HG03558 (cell line): ENCODE results near the gene RASAL3.
"Not testable (repeated sequence)": the region's sequence is repeated elsewhere in the genome, so short reads cannot be mapped to it uniquely, and the experiment has no call there.

Experiments
- ATAC-seq: cut with Tn5 transposase; IDR thresholded peaks from one replicate; pipeline ENCODE4 v1.9.1; 2021; ENCODE audit warnings: moderate number of reproducible peaks; ENCODE audit not compliant: unreplicated experiment; ENCODE audit errors: extremely low read depth

The RASAL3 gene

GRCh38 chr19:15475169-15475568 lies 10.8 kb upstream of the RASAL3 start:
- no peak for ATAC-seq

GRCh38 chr19:15473821-15474220 lies 9.5 kb upstream of the RASAL3 start:
- ATAC-seq, result not testable (repeated sequence)

GRCh38 chr19:15471639-15472101 lies 7.3 kb upstream of the RASAL3 start:
- ATAC-seq, result no peak

GRCh38 chr19:15469513-15470297 lies 5.4 kb upstream of the RASAL3 start:
- ATAC-seq, result no peak

- no peak for ATAC-seq
Observed at GRCh38 chr19:15468675-15469512, 4.5 kb upstream of the RASAL3 start.

DNA sequence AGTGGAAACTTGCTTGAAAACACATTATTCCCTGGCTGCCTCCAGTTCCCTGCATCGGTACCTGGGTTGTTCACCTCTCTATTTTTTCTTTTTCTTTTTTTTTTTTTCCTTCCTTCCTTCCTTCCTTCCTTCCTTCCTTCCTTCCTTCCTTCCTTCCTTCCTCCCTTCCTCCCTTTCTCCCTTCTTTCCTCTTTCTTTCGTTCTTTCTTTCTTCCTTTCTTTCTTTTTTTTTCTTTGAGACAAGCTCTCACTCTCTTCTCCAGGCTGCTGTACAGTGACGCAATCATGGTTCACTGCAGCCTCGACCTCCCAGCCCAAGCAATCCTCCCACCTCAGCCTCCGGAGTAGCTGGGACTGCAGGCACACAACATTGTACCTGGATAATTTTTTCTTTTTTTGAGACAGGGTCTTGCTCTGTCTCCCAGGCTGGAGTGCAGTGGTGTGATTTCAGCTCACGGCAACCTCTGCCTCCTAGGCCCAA lies 3.4 kb upstream of the RASAL3 start:
- ATAC-seq, result no peak

- peak; percentile 33 for ATAC-seq
Observed at GRCh38 chr19:15466851-15467733, 2.7 kb upstream of the RASAL3 start.

DNA sequence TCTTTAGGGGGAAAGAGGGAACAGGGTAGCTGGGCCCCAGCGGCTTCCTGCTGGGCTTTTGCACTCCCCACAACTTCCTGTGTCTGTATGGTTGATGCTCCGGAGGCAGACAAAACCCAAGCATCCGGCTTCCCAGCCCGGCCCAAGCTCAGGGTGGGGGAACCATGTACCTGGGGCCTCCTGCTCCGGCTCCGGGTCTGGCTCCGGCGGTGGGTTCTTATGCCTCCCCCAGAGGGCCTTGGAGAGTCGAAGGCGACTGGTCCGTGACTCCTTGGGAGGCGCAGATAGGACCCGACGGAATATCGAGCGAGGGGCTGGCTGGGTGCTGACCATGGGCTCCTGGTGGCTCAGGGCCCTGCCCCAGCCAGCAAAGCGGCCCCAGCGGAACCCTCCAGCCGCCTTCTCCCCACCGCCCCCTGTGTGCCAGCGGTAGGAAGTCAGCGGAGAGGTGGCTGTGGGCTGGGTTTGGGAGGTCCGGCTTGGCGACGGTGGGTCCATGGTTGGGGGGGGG lies 428 bp downstream of the RASAL3 start:
- no peak for ATAC-seq

- no peak for ATAC-seq
Observed at GRCh38 chr19:15461694-15462093, 2.6 kb downstream of the RASAL3 start.

DNA sequence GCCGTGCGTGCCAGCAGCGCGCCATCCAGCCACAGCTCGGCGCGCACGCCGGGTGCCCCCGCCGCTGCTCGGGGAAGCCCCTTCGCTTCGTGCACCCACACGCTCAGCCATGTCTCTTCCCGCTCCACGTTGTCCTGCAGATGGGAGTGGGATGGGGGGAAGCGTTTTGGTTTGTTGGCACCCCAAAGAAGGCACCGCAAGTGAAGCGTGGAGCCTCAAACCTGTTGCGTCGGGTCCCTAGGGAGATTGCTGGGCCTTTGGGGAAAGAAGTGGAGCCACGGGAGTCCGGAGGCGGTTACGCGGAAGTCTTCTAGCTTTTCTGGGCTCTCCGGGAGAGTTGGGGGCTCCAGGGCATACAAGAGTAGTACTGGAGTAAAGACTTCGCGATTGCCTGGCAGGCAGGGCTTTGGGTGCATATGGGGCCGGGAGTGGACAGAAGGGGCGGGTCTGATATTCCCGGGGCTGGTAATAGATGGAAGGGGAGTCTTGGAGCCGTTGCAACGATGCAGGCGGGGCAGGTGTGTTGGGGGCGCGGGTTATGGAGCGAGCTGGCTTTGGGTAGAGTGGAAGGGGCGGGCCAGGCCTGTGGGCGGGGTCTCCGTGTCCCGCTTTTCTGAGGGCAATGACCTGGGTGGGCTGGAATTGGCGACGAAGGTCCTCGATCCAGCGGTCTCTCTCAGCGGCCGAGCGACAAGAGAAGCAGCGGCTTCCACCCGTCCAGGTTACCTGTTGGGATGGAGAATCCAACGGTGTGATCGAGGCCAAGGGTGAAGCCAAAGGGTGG lies 6.5 kb downstream of the RASAL3 start:
- ATAC-seq, result no peak

DNA sequence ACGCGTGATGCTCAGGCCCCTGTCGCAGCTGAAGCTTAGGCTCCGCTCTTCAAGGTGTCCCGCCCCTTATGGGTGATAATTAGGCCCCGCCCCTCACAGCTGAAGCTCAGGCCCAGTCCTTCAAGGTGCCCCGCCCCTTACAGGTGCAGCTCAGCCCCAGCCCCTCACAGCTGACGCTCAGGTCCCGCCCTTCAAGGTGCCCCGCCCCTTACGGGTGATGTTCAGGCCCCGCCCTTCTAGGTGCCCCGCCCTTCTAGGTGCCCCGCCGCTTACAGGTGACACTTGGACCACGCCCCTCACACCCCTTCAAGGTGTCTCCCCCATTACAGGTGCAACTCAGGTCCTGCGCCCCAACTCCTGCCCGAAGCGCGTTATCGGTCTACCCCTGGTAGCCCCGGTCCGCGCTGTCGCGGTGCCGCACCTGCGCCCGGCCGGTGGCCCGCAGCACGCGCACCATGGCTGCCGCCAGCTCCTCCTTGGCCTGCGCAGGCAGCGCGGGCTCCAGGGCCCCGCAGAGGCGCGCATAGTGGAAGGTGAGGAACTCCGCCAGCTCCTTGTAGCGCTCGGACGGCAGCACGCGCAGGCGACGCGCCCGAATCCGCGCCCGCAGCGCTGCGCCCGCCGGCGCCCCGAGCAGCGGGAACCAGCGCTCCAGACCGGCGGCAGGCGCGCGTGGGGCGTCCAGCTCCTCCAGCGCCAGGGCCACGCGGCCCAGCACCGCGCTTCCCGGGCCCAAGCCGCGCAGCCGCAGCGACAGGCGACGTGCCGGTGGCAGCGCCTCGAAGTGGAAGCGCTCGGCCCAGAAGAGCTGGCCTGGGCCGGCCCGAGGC lies 7.3 kb downstream of the RASAL3 start:
- ATAC-seq, result no peak

DNA sequence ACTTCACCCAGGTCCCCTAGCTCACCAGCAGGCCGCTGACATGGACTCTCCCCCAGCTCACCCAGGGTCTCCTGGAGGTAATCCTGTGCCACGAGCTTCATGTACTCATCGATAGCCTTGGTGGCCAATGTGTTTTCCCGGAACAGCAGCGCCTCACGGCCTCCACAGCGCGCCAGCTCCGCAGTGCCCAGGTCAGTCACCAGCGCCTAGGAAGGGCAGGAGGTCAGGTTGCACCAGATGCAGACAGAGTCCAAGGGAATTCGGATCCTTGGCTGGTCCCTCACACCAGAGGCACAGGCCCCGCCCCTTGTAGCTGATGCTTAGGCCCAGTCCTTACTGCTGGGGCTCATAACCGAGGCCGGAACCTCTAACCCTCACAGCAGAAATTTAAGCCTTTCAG lies 7.9 kb downstream of the RASAL3 start:
- ATAC-seq, result no peak

DNA sequence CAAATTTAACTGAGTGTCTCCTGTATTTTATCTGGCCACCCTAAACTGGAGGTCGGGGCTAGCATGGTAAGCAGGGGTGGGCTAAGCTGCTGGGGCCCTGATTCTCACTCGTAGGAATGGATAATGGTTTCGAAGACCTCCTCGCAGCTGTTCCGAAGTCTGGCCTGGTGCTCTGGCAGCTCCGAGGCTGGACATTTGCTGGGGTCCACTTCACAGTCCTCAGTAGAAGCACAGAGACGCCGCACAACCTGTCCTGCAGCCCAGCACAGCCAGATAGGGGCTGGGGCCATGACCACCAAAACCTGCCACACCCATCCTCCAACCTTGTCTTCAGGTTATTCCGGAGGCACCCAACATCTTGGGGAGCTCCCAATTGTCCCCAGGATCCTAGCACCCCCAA lies 8.3 kb downstream of the RASAL3 start:
- ATAC-seq, result no peak

DNA sequence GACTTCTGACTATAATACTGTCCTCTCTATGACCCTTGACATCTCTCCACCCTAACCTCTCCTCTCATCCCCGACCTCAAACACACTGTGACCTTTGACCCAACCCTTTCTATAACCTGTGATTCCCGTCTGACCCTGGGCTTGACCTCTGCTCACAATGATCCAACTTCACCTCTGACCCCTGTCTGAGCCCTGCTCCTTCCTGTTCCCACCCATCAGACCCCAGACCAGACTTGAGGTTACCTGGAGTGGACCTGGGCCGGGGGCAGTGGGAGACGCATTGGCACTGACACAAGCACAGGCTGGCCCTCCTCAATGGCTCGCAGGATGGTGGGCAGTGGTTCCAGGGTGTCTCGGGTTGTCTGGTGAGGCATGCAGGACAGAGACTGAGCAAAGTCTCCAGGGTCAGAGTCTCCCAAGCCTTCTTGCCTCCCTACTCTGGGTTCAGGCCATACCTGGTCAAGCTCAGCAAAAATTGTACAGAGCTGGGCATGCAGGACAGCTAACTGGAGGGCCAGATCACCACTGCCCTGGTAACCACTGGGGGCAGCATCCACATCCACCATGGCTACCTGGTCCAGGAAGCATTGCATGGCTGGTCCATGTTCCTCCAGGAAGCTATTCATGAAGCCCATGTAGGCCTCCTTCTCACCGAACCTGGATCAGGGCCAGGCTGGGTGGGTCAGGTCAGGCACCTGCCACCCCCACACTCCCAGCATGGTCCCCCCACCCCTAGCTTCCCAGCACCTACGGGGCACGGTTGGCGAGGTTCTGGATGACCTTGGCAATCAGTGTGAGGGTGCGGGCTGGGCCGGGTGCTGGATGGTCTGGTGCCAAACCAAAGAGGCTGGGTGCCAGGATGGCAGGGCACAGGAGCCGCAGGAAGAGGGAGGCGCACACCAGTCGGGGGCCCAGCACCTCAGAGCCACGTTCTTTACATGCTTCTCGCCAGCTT lies 10.2 kb downstream of the RASAL3 start:
- no peak for ATAC-seq

DNA sequence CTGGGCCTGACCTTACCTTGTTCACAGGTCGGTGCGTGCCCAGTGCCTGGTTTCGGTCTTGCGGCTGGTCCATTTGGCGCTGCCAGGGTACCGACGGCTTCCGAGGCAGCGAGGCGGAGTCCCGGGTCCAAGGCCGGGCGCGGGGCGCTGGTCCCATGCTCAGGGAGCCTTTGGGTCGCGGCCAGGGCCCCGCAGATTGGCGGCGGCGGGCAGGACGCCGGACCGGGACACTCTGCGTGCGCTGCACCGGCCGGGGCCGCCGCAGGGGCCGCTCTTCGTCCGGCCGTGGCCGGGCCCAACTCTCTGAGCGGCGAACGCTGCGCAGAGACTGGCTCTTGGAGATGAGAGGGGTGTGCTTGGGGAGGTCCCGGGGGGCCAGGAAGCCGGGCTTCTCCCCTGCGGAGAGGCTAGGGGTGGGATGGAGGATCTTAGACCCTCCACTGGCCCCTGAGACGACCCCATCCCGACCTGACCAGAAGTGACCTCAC lies 11.2 kb downstream of the RASAL3 start:
- no peak for ATAC-seq

DNA sequence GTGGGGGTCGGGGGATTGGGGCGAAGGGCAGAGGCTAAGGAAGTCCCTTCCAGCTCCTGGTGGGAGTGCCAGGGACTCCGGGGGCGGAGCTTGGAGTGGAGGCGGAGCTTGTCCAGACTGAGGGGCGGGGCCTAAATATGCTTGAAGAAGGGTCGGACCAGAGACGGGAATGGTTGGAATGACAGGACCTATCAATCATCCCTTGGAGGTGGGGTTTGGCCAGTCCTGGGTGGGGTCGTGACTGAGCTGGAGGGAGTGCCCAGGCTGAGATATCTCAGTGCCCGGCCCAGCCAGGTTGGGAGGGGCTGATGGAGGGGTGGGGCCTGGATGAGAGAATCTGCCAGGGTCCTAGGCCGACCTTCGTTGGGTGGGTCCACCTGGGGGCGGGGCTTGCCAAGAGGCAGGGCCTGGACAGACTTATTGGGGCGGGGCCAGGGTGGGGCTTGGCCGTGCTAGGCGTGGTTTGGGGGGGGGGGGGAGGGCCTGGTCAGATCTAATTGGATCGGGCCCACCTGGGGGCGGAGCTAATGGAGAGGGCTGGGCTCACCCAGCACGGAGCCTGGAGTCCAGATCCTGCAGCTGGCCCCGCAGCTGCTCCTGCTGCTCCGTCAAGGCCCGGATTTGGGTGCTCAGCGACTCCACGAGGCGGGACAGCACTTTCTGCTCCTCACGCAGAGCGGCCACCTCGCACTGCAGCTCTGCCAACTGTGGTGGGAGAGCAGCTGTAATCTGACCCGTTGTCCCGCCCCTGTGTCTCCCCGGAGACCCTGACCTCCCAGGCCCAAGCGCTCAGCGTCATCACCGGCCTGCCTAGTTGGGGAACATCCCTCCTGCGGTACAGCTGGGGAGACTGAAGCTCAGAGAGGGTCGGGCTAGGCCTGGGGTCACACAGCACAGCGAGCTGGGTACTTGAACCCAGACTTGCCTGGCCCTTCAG lies 12.0 kb downstream of the RASAL3 start:
- no peak for ATAC-seq
